Measurements from ENCODE around the gene CCDC85C. TPM values are rescaled to one million over a fixed set of nuclear protein-coding genes. Genes with fewer than 3 reads are reported as not detected.

Gene CCDC85C
- total RNA-seq, 1 experiment from 2014 or later = 33.2 TPM

DNA sequence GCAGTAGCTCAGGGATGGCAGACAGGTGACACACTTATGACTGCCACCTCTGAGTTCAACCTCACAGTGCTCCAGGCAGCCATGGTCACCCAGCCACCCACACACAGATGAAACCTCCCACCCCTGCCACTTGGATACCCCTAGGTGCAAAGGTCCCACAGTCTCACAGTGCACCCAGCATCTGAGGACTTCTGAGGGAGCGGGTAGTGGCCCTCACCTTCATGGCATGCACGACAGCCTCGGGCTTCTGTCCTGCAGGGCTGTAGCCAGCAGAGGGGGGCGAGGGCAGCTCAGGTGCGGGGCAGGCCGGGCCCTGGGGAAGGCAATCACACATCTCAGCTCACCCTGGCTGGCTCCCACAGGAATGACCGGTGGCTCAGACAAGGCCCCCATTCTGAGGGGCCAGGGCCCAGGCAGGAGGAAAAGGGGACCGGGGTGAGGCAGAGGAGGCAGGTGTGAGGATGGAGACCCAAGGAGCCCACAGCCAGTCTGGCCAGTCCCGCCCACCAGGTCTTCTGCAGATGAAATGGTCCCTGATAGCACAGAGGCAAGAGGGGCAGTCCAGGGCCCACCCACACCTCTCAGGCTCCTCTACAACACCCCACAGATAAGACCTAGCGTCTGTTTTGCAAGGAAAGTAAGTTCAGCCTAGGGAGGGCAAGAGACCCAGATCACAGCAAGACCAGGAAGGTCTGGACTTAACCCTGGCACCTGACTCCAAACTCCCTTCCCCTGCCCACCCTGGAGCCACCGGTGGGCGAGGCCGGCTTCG is 87.0 kb downstream of the CCDC85C start:
- H3K18ac ChIP-seq (ENCODE audit: insufficient read length, low read depth, low read length) = no peak overlapping the region
- H3K4me1 Mint-ChIP-seq = peaks cover 8 to 14% of the 10 kb centered on the region in 2 experiments
- no peak overlapping the region for H2AFZ ChIP-seq (ENCODE audit: low read length)
- peak; percentile 33 for DNase-seq
- H3K4ac ChIP-seq (ENCODE audit: low read depth, low read length) = no peak overlapping the region
- H3K4me2 ChIP-seq (ENCODE audit: insufficient read depth, insufficient read length, low read length) = no peak overlapping the region
- no peak overlapping the region for H3K4me3 Mint-ChIP-seq
- no peak overlapping the region for H3K9ac ChIP-seq (ENCODE audit: extremely low read depth, insufficient read length, low read length)
- peaks cover 0 to 11% (median 5%) of the 10 kb centered on the region in 3 experiments; a peak in 4 of 7 replicates for H3K36me3 Mint-ChIP-seq (ENCODE audit: insufficient read depth in 1 of 3, low read depth in 3 of 3)
- H2BK20ac ChIP-seq (ENCODE audit: low read depth, low read length, poor library complexity, severe bottlenecking) = no peak overlapping the region
- H3K56ac ChIP-seq (ENCODE audit: insufficient read length, low read depth, low read length) = no peak overlapping the region
- H3K9me3 ChIP-seq (ENCODE audit: control insufficient read depth, low read depth, low read length) = no peaks in the 10 kb centered on the region
- H2AK5ac ChIP-seq (ENCODE audit: insufficient read length, low read length) = no peak overlapping the region
- H3K79me2 ChIP-seq (ENCODE audit: insufficient read depth, low read length) = no peaks in the 10 kb centered on the region
- no peak overlapping the region for H3K27ac Mint-ChIP-seq
- no peak; the same call in 2 of the 3 replicates for TF ChIP-seq CTCF (conservative IDR thresholded peaks at IDR 0.05)
- H4K91ac ChIP-seq (ENCODE audit: insufficient read length, low read depth, low read length) = no peak overlapping the region
- no peak overlapping the region for H3K23ac ChIP-seq (ENCODE audit: insufficient read length, low read depth, low read length)
- no peaks in the 10 kb centered on the region for H3K27me3 ChIP-seq (ENCODE audit: insufficient read depth, low read length)
- H3K27ac ChIP-seq (ENCODE audit: insufficient read length, low read depth, low read length) = no peak overlapping the region
- H2BK15ac ChIP-seq (ENCODE audit: low read depth, low read length) = no peak overlapping the region
- H3K4me1 ChIP-seq (ENCODE audit: insufficient read depth, low read length) = no peaks in the 10 kb centered on the region
- no peaks in the 10 kb centered on the region for H3K79me1 ChIP-seq (ENCODE audit: insufficient read depth, low read depth, low read length, poor library complexity, severe bottlenecking)
- H3K14ac ChIP-seq (ENCODE audit: insufficient read depth, low read length) = no peak overlapping the region
- no peak overlapping the region for H2BK12ac ChIP-seq (ENCODE audit: insufficient read length, low read depth, low read length)
- H4K20me1 ChIP-seq (ENCODE audit: control insufficient read depth, insufficient read depth, insufficient read length) = peaks cover 3% of the 10 kb centered on the region
- H4K5ac ChIP-seq (ENCODE audit: insufficient read length, low read depth, low read length) = no peak overlapping the region
- no peaks in the 10 kb centered on the region for H3K27me3 Mint-ChIP-seq (ENCODE audit: low read depth)
- no peak overlapping the region for H3T11ph ChIP-seq (ENCODE audit: low read length)
- no peaks in the 10 kb centered on the region for H3K9me3 Mint-ChIP-seq
- H3K23me2 ChIP-seq (ENCODE audit: insufficient read length, low read depth, low read length, poor library complexity, severe bottlenecking) = no peaks in the 10 kb centered on the region
- no peak overlapping the region for H4K8ac ChIP-seq (replicated peaks; ENCODE audit: insufficient read length, low read depth, low read length)
- WGBS (ENCODE audit: extremely low coverage, insufficient read length, low lambda C conversion rate) = no CpG with 5 or more reads among the region's 14 CpGs
- H2BK120ac ChIP-seq (ENCODE audit: low read depth, low read length, poor library complexity, severe bottlenecking) = no peak overlapping the region
- no peak overlapping the region for H2BK5ac ChIP-seq (ENCODE audit: insufficient read length, low read length)
